ENCODE measurements around the gene INTS14.

The INTS14 gene

DNA sequence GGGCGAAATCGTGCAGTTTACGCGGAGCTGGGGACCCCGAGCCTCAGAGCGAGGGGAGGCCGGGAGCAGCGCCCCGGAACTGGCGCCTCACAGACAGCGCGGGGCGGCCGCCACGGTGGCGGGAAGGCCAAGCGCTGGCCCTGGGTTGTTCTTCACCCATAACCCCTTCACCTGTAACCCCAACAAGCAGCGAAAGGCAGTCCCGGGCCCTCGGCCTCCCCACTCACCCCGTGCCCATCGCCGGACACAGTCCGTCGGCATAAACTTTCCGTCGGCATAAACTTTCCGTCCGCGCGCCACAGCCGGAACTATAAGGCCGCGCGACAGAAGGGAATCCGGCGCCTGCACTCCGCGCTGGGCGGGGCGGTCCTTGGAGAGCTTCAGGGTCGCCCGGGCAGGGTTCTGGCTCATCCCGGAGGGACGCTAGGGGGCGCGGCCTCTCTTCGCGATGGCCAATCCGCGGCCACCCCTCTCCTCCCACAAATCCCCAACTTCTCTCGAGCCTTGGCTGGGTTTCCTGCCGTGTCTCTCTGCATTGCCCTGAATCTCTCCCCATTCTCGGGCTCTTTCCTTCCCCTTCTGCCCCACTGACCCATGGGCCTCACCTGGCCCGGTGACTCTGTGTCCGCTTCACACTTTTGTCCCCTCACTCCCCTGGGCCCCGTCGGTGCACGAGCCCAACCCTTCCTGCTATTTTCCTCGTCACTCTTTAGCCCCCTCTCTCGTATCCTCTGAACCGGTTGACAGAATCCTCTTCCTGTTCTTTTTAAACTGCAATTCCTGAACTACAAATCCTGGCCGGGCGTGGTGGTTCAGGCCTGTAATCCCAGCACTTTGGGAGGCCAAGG is at the start of gene INTS14:
Gene INTS14, minus strand, starts transcription at position 261 of the 848 bp plus-strand sequence. CDS start 3,751 bp downstream, outside the sequence.
- peak; percentile 98 for DNase-seq (ENCODE audit: low read depth)
- H3K4me3 ChIP-seq (ENCODE audit: low read length): peak within 1 kb of the TSS; percentile 70
- TF ChIP-seq, protein P1, sequence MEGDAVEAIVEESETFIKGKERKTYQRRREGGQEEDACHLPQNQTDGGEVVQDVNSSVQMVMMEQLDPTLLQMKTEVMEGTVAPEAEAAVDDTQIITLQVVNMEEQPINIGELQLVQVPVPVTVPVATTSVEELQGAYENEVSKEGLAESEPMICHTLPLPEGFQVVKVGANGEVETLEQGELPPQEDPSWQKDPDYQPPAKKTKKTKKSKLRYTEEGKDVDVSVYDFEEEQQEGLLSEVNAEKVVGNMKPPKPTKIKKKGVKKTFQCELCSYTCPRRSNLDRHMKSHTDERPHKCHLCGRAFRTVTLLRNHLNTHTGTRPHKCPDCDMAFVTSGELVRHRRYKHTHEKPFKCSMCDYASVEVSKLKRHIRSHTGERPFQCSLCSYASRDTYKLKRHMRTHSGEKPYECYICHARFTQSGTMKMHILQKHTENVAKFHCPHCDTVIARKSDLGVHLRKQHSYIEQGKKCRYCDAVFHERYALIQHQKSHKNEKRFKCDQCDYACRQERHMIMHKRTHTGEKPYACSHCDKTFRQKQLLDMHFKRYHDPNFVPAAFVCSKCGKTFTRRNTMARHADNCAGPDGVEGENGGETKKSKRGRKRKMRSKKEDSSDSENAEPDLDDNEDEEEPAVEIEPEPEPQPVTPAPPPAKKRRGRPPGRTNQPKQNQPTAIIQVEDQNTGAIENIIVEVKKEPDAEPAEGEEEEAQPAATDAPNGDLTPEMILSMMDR (IDR thresholded peaks at IDR 0.05; ENCODE audit: insufficient read depth, low read depth, low read length, missing control alignments): peak; percentile 60

DNA sequence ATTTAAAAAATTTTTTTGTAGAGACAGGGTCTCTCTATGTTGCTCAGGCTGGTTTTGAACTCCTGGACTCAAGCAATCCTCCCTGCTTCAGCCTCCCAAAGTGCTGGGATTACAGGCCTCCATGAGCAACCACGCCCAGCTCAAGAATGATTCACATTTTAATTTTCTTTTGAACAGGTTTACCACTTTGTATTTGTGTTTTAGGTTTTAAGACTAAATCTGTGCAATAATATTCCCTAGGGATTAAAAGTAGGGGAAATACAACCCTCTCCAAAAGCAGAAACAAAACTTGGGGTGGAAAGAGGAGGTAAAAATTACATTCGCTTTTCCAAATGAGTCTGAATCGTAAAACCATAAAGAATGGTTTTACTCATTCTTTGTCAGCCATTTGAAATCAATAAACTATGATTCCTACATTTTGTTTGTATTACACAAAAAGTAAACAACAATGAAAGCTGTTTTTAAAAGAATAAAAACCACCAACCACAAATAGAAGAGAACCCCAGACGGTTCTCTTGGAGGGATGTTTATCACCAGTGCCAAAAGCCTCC is 48.6 kb upstream of the INTS14 start:
- TF ChIP-seq, protein P1 (IDR thresholded peaks at IDR 0.05; ENCODE audit: insufficient read depth, low read depth, low read length, missing control alignments): no peak
- H3K4me3 ChIP-seq (ENCODE audit: low read length): no peak overlapping the region
- no peak for DNase-seq (ENCODE audit: low read depth)

DNA sequence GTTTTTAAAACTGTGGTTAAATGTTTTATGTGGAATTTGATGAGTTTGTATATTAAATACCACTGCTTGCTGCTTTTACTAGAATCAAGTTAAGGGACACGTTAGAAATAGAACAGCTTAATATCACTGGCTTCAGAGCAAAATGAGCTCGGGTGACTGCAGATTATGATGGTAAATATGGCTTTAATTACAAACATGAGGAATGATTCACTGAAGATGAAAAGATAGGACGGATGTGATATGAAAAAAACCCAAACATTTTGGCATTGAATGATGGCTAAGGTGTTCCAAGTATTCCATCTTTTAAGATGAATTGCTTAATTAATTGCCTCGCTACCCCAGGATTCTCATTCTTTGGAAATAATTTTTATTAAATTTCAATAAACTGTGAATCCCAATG is 44.5 kb upstream of the INTS14 start:
- TF ChIP-seq, protein P1 (IDR thresholded peaks at IDR 0.05; ENCODE audit: insufficient read depth, low read depth, low read length, missing control alignments): no peak
- DNase-seq (ENCODE audit: low read depth): no peak
- no peak overlapping the region for H3K4me3 ChIP-seq (ENCODE audit: low read length)

DNA sequence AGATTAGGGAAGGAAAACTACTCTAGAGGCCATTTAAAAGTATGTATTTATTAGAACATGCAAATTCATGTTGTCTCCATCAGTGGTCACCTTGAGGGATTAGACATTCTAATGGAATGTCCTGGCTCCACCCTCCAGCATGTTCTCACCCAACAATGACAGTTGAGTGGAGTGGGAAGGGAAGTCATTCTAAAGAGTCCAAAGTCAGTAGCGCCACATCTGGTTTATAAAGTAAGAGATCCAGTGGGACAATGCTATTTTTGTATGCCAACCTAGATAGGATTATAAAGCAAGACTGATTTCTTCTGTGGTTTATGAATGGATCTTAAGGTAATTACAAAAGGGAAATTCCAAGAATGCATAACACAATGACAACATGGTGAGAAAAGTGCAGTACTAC is 44.1 kb upstream of the INTS14 start:
- DNase-seq (ENCODE audit: low read depth): peak; percentile 81
- H3K4me3 ChIP-seq (ENCODE audit: low read length): no peak overlapping the region
- TF ChIP-seq, protein P1 (IDR thresholded peaks at IDR 0.05; ENCODE audit: insufficient read depth, low read depth, low read length, missing control alignments): peak; percentile 6

DNA sequence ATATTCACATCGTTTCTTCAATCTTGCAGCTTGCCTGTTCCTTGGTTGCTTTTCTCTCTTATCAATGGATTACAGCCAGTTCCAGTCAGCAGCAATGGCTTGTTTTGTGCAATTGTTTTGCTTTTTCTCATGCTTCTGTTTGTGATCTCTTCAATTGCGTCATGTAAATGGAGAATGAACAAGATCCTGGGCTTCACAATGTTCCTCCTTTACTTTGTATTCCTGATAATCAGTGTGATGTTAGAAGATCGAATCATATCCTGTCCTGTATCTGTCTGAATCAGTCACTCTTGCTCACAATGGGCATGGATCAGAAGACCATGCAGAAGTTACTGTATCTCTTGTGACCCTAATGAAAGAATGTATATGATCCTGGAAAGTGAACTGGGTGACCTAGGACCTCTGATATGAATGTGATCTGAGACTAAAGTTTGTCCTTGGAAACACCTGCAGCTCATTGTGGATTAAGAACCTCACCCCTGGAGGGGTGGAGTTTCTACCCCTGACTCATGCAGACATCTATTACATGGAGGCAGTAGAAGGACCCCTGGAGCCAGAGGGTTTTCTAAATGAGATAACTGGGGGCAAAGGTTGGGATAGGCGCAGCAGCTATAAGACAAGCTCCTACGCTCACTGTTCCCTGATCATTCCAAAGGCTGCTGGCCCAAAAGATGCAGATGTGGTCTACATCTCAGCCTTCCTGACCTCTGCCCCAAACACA is 43.0 kb upstream of the INTS14 start:
- TF ChIP-seq, protein P1 (IDR thresholded peaks at IDR 0.05; ENCODE audit: insufficient read depth, low read depth, low read length, missing control alignments): no peak
- no peak overlapping the region for H3K4me3 ChIP-seq (ENCODE audit: low read length)
- DNase-seq (ENCODE audit: low read depth): peak; percentile 14

DNA sequence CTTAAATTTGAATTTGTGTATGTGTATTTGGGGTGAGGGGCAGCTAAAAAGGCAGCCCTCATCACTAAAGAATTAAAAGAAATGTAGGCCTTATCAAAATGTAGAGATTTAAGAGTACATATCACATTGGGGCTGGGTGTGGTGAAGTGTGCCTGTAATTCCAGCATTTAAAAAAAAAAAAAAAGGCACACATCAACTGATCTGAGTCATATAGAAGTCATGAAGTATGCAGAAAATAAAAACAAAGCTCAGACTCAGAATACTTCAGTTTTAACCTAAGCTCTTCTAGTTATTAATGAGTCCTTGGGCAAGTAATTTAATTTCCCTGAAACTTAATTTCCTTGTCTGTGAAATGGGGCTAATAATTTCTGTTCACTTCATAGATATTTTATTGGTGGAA is 42.4 kb upstream of the INTS14 start:
- DNase-seq (ENCODE audit: low read depth): peak; percentile 54
- TF ChIP-seq, protein P1 (IDR thresholded peaks at IDR 0.05; ENCODE audit: insufficient read depth, low read depth, low read length, missing control alignments): no peak
- no peak overlapping the region for H3K4me3 ChIP-seq (ENCODE audit: low read length)

Measured in epithelial cell of esophagus (primary cell).